NCI-H2171 (cell line): ENCODE measurements around the gene SLC25A19.
A peak's percentile ranks its signal among the peaks of the same experiment; 100 is the strongest.
"Not testable (repeated sequence)": the region's sequence is repeated elsewhere in the genome, so short reads cannot be mapped to it uniquely, and the experiment has no call there.

Experiments used
- DNase-seq: peaks from one replicate; lab custom pipeline; 2025; lab: John Stamatoyannopoulos, UW

SLC25A19 gene

DNA sequence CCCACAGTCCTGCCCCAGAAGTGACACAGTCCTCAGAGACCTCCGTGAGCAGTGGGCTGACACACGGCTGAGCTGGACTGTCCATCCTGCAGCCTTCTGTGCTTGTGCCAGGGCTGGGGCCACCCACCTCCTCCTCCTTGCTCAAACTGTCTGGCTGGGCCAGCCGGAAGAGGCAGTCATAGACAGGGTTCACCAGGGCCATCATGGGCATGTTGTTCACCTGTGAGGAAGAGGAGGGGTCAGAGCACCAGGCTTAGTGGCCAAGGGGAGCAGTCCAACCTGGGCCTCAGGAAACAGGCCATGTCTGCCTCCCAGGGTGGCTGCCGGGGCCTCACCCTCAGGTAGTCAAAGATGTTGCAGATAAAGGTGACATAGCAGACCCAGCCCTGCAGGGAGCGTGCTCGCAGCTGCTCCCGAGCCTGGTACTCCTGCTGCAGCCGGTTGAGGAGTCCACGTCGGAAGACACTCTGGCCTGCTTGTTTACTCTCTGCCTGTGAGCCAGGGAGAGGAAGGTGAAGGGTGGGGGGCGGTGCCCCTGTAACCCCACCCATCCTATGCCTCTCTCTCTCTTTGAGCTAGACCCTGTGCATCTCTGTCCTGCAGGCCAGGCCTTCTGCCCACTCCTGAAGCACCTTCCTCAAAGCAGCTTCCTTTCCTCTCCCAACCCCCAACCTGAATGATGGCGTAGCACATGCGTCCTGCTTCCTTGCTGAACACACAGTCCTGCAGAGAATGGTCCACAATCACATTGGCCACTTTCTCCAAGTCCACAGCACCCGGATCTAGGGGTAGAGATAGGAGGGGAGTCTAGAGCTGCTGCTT lies 21.6 kb downstream of the SLC25A19 start:
- DNase-seq = no peak

DNA sequence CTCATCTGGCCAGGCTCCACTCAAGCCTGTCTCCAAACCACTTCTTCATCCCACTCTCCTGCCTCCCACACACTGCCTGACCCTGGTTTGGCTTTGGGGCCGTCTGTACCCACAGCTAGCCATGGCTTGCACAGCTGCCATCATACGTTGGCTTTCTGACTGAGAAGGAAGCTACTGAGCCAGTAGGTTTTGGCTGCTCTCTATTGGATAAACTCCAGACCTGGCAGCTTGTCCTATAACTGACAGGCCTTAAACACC lies 22.2 kb downstream of the SLC25A19 start:
- no peak for DNase-seq

DNA sequence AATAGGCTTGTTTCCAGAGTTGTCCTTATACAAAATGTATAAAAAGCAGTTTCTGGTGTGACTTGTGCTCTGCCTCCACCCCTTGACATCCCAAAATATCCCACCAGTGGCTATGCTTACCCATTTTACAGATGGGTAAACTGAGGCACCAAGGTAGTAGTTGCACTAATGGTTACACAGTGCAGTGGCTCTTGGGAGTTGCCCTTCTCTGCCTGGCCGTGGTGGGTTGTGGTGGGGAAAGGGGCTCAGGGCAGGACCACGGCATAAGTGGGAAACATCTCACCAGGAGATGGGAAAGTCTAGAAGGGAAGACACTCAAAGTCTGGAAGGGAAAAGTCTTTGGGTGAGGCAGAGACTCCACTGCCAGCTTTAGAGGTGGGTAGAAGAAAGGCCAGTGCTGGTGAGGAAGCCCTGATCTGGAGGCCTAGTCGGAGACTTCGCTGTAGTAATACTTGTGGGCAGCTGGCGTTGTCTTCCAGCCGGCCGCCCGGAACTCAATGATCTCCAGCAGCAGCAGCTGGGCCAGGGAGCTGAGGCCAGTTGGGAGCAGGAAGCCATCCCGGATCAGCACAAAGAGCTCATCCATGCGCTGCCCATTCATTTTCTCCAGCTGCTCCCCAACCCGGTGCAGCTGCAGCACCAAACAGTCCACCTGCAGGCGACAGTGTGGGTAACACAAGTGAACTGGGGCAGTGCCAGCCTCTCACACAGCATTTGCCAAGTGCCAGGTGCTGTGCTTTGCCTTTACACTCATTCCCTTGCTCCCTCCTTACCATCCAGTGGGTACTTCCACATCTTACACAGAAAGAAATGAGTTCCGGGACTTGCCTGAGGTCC lies 22.7 kb downstream of the SLC25A19 start:
- no peak for DNase-seq

DNA sequence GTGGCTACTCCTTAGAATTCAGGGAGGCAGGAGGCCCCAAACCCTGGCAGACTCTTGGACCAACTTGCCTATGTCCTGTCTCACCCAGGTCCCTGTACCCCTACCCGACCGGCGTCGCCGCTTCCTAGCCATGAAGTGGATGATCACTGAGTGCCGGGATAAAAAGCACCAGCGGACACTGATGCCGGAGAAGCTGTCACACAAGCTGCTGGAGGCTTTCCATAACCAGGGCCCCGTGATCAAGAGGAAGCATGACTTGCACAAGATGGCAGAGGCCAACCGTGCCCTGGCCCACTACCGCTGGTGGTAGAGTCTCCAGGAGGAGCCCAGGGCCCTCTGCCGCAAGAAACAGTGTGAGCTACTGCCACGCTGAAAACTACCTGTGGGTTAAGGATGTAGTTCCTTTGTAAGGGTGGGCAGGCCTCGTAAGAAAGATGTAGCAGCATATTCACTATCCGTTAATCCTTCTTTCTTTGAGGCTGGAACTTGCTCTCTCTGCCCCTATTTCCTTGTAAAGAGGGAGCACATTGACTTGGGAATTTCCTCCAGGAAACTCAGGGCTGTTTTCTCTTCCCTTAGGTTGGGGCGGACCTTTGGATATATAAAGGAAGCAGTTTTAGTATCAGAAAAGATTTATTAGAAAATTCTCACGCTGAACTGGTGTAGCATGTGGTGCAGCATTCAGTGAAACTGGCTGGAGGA lies 23.5 kb downstream of the SLC25A19 start:
- no peak for DNase-seq

DNA sequence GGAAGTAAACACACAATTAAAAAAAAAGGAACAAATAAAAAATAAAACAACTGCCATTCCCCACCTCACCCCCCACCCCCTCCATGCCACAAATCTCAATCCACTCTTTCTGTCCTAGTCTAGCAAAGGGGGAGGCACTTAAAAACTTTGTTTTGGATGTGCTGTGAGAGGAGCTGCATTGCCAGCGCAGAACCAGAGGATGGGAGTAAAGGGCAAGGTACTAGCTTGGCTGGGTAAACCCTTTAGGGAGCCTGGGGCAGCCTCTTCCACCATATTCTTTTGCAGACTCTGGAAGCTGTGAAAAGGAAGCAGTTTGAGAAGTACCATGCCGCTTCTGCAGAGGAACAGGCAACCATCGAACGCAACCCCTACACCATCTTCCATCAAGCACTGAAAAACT lies 26.2 kb downstream of the SLC25A19 start:
- no peak for DNase-seq

DNA sequence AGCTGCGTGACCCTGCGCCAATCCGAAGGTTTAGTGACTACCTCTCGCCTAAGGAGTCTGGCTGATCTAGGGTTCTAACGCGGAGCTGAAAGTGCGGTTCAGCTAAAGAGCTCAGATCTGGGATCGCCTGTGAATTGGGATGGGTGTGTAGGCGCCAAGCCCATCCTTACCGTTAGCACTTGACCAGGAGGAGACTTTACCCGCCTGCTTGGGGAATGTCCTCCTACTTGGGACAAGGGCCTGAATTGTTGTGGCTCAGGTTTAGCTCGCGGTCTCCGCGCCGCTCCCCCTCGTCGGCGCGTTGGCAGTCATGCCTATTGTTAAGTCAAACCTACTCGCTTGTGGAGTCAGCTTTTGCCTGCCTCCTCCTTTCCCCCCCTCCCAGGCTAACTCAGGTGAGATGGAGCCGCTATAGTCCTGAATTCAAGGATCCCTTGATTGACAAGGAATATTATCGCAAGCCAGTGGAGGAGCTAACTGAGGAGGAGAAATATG lies 27.1 kb downstream of the SLC25A19 start:
- no peak for DNase-seq

DNA sequence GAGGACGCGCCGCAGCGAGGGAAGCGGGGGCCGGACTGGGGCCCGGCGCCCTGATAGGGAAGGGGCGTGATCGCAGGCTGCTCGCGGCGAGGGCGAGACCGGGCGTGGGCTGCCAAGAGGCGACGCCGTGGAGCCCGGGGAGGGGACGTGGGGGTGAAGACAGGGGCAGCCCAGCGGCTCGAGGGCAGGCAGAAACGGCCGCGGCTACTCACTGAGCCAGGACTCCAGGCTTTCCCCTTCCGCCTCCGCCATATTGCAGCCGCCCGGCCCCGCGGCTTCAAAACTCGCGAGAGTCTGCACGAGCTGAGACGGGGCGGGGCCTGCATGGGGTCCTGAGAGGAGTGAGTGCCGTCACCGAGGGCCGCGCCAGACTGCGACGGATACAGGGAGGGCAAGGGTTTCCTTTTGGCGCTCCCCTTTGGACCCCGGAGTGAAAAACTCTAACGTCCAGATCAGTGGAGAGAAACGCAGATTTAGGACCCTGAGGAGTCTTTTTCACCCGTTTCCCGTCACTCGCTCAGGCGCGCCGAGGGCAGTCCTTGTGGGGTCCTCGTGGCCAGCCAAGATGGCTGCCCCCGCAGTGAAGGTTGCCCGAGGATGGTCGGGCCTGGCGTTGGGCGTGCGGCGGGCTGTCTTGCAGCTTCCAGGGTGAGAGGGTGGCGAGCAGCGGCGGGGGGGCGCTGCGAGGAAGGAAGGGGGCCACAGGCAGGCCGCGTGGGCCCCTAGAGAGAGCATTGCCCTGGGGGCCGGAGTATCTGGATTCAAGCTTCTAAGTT lies 27.7 kb downstream of the SLC25A19 start, which contains the start of the genes GGA3 and MRPS7:
Gene GGA3 (minus strand): TSS at position 271 of the 776 bp plus-strand sequence. CDS start 19 bp downstream, at position 252.
Gene MRPS7 (plus strand): TSS at position 544 of the 776 bp plus-strand sequence. CDS start 22 bp downstream, at position 566.
- DNase-seq = peak; percentile 97

DNA sequence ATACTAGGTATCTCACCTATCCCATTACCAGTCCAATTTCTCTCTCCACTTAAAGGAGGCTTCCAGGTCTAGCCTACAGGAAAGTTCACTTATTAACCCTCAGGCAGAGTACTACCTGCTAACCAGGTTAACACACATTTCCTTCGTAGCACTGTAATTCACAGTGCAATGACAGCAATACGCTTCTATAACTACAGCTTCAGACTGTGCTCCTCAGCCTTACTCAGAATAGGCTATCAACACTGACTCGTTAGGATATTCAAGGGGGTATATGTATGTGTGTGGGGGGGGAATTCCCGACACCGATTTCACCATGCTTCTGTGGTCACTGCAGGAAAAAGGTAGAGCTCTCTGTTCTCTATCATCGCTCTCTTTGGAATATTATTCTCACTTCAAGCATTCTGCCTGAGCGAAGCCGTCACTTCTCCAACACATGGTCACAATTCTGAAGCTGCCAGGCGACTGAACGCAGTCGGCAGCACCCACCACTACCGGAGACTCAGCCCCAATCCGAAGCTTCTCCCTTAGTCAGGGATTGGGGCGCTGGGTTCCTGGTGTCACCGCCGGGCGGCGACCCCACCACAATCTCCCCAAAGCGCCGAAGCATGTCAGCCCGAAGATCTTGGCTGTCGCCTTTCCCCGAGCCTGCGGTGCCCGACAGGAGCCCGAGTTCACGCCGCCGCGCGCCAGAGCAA lies 28.4 kb downstream of the SLC25A19 start:
- no peak for DNase-seq

DNA sequence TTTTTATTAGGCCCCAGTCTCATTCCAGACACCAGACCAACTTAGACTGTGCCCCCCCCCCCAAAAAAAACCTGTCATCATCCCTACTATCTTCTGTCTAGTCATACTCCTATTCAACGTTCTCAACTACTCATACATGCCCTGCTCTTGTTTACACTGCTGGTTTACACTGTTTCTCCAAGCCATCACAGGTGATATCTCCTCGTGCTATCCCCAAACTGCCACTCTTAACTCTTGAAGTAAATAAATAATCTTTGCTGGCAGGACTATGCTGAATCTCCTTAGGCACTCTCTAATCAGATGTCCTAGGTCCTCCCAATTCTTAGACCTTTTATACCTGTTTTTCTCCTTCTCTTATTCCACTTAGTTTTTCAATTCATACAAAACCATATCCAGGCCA lies 32.0 kb downstream of the SLC25A19 start:
- DNase-seq = not testable (repeated sequence)

DNA sequence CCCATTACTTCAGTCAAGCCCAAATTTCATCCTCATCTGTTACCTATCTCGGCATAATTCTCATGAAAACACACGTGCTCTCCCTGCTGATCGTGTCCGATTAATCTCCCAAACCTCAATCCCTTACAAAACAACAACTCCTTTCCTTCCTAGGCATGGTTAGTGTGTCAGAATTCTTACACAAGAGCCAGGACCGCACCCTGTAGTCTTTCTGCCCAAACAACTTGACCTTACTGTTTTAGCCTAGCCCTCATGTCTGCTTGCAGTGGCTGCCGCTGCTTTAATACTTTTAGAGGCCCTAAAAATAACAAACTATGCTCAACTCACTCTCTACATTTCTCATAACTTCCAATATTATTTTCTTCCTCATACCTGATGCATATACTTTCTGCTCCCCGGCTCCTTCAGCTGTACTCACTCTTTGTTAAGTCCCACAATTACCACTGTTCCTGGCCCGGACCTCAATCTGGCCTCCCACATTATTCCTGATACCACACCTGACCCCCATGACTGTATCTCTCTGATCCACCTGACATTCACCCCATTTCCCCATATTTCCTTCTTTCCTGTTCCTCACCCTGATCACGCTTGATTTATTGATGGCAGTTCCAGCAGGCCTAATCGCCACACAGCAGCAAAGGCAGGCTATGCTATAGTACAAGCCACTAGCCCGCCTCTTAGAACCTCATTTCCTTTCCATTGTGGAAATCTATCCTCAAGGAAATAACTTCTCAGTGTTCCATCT lies 33.1 kb downstream of the SLC25A19 start:
- DNase-seq = not testable (repeated sequence)

DNA sequence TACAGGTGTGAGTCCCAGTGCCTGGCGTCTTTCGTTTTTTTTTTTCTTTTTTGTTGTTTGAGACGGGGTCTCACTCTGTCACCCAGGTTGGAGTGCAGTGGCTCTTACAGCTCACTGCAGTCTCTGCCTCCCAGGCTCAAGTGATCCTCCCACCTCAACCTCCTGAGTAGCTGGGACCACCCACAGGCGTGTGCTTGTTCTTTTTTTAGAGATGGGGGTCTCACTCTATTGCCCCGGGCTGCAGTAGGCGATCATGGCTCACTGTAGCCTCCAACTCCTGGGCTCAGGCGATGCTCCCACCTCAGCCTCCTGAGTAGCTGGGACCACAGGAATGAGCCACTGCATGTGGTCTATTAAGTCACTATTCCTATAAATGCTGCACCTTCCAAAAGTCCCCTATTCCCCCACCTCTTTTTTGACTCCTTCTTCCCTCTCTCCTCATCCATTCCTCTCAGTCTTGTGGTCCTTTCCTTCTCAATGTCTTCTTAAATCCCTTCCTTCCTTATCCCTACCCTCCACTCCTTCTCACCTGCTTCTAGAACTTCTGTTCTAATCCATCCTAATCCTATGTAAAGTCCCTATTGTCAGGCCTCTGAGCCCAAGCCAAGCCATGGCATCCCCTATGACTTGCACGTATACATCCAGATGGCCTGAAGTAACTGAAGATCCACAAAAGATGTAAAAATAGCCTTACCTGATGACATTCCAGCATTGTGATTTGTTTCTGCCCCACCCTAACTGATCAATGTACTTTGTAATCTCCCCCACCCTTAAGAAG lies 37.0 kb downstream of the SLC25A19 start:
- DNase-seq = no peak

DNA sequence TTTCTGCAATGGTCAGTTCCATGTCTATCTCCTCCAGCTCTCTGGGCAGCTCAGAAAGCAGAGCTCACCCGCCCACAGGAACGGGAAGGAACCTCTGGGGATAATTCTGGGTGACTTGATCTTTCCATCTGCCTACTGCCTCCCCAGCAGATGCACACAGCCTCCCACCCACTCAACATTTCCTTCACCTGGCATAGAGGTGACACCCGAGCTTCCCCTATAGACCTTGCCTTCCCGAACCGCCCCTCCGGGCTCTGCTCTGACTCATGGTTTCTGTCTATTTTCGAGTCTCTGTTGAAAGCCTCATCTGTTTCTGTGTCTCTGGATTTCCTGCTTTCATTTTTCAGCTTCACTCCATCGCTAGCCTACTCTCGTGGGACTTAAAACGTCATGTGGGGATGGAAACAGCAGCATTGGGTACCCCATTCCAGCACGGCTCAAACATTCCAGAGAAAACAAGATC lies 39.2 kb downstream of the SLC25A19 start:
- DNase-seq = peak; percentile 39

DNA sequence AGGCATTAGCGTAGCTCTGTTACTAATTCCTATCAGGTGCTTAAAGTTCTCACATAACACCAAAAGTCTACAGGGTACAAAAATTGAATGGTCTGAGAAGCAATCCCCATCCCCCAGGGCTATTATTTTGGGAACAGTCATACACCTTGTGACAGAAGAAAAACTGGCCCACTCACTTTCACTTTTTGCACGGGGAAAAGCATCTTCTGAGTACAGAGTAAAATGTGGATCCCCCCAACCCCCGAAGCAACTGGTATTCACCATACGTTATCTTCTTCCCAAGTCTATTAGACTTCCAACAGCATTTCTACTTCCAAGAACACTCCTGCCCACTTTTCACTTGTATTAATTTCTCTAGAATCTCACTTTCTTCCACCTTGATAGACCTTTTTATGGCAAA lies 39.7 kb downstream of the SLC25A19 start:
- no peak for DNase-seq

DNA sequence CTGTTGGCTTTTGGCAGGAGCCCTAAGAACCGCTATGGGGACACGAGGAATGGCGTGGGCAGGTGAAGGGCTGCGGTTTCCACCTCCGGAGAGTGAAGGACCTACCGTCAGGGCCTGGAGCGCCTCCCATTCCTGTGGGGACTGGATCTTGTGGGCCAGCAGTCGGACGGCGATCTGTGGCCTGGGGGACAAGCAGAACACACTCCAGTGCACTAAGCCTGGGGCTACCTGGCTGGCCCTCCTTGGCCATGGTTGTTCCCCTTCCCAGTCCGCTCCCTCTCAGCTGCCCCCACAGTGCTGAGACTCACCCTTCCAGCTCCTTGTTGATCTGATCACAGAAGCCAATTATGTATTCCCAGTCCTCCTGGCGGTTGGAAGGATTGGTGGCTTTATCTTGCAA lies 42.8 kb downstream of the SLC25A19 start:
- no peak for DNase-seq

DNA sequence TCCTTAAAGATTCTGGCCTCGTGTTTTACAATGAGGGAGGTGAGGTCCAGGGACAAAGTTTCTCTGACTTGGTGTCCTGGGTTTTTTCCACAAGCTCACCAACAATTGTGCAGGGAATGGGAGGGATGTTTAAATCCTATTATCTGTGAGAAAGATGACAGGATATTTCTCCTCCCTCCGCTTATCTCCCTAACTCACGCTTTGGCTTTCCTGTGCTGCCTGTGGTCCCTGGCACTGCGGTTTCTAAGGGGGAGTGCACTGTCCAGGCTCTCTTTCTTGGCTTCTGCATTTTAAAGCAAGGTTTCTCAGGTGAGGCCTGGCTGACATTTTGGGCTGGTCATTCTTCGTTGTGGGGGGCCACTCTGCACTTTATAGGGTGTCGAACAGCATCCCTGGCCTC lies 44.2 kb downstream of the SLC25A19 start:
- no peak for DNase-seq

DNA sequence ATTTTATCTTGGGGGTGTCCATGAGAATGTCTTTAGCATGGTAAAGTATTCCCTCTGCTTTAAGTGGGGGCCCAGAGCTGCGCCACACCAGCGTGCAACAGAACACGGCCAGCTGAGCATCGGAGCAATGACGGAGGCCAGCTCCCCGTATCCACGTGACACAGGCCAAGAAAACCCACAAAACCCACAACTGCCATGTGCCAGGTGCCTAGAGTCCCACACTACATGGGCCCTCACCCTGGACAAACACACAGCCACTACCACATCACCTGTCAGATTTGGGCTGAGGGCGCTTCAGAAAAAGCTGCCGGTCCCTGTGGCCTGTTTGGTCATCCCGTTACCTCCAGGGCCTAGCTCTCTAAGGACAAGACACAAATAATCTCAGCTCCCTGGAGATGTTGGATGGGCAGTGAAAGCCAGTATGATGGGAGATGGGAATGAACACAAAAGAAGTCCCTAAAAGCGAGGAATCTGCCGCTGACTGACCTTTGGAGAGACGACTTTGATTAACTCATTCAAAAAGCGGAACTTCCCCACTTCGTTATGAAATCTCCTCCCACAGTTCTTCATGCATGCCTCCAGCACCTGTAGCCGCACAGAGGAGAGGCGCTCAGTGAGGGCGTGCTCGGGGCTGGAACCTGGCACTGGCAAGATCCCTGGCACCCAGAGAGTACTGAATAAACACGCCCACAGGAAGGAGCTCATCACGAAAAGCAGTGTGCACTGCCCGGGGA lies 44.9 kb downstream of the SLC25A19 start:
- DNase-seq = no peak

DNA sequence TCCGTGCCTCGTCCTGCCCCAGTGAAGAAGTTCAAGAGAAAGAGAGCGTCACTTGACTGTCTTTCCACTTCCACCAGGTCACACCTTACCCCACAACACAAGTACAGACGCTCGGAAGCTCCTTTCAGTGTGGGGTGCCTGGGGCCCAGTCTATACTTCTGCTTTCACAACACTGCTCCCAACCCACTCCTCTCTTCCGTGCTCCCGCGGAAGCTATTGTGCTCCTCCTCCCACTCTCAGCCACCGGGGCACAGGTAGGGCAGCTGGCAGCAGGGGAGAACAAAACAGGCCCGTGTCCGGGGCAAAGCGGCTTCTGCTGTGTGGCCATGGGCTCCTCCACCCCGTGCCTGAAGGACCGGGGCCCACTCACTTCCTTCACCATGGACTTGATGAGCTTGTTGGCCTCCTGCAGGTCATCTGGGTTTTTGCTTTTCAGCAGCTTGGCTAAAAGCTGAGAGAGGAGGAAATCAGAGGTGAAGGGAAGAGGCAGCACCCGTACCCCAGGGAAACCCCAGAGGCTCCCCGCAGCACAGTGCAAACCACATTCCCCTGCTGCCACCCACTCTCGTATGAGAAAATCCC lies 46.7 kb downstream of the SLC25A19 start:
- no peak for DNase-seq

DNA sequence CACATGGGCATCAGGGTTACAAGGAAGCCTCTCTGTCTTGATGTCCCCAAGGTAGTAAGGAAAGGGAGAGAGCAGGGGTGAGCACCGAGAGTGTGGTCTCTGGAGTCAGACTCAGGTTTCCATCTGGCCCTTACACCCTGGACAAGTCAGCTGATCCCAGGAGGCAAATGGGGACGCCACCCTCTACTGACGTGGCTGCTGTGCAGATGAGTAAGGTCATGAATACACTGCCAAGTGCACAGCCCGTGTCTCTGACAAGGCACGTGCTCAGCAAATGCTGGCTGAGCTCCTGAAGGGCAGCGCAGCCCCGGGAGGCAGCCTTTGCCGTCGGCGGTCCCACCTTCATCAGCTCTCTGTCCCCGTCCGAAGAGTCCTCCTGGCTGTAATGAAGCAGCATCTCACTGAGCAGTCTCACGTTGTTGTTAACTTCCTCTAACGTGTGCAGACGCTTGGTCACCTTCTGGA lies 47.2 kb downstream of the SLC25A19 start:
- DNase-seq = no peak
